GM12892 (cell line): Measurements from ENCODE around the gene ALS2.

Experiments
- POLR2A ChIP-seq: IDR thresholded peaks from 2 replicates; pipeline ENCODE4 v1.6.1; 2011; ENCODE audit warnings: low read depth, low read length, control low read depth
- POLR2AphosphoS5 ChIP-seq: IDR thresholded peaks from 2 replicates; pipeline ENCODE4 v1.6.1; 2011; ENCODE audit warnings: low read depth, low read length, control low read depth
- TAF1 ChIP-seq: IDR thresholded peaks from 2 replicates; pipeline ENCODE4 v1.6.1; 2011; ENCODE audit warnings: low read depth, mild to moderate bottlenecking, control low read depth, low read length, borderline replicate concordance

DNA sequence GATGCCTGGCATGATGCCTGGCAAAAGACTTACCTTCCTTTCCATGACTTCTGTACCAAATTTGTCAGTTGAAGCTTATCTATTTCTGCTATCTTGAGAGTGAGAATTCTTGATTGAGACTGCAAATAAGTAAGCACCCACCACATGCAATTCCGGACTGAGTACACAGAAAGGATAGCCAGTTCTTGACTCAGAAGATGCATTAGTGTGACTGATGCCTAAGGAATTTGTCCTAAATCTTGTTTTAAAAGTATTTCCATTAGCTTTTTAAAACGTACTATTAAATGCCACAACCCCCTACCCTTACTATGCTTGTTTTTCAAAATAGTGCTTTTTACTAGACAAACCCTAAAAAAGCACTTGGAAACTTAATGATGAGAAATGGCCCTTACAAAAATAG lies 82.8 kb downstream of the ALS2 start:
- TF ChIP-seq TAF1: no peak
- TF ChIP-seq POLR2AphosphoS5: no peak
- no peak for TF ChIP-seq POLR2A
